Measurements from ENCODE around the gene PLAAT4.

- TF ChIP-seq FOS (IDR thresholded peaks at IDR 0.05; ENCODE audit: borderline replicate concordance, insufficient read depth, low read length) (no peak), POLR2AphosphoS5 (IDR thresholded peaks at IDR 0.05; ENCODE audit: insufficient read depth, low read depth, low read length) (no peak), GATA2 (IDR thresholded peaks at IDR 0.05; ENCODE audit: insufficient read depth, insufficient read length, low read depth, low read length) (no peak), EZH2 (IDR thresholded peaks at IDR 0.05; ENCODE audit: borderline replicate concordance, low read depth, low read length, severe bottlenecking) (no peak)
- TF ChIP-seq, protein P1, sequence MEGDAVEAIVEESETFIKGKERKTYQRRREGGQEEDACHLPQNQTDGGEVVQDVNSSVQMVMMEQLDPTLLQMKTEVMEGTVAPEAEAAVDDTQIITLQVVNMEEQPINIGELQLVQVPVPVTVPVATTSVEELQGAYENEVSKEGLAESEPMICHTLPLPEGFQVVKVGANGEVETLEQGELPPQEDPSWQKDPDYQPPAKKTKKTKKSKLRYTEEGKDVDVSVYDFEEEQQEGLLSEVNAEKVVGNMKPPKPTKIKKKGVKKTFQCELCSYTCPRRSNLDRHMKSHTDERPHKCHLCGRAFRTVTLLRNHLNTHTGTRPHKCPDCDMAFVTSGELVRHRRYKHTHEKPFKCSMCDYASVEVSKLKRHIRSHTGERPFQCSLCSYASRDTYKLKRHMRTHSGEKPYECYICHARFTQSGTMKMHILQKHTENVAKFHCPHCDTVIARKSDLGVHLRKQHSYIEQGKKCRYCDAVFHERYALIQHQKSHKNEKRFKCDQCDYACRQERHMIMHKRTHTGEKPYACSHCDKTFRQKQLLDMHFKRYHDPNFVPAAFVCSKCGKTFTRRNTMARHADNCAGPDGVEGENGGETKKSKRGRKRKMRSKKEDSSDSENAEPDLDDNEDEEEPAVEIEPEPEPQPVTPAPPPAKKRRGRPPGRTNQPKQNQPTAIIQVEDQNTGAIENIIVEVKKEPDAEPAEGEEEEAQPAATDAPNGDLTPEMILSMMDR (IDR thresholded peaks at IDR 0.05; ENCODE audit: extremely low read depth in 1 of 2, insufficient read depth in 1 of 2, low read depth in 1 of 2, low read length in 2 of 2): no peak
Observed at GRCh38 chr11:63491240-63491587, 45.4 kb upstream of the PLAAT4 start.
